DND-41 (cell line): ENCODE measurements around the gene NUP37.

Experiments
- EZH2 ChIP-seq: IDR thresholded peaks from 3 replicates; pipeline ENCODE4 v1.6.1; 2012; ENCODE audit warnings: borderline replicate concordance, low read depth, mild to moderate bottlenecking, moderate library complexity, low read length, inconsistent platforms; ENCODE audit not compliant: severe bottlenecking
- TF ChIP-seq, protein P1 (sequence below): IDR thresholded peaks from 2 replicates; pipeline ENCODE4 v1.5.1; 2012; ENCODE audit warnings: borderline replicate concordance, low read length, moderate library complexity, mild to moderate bottlenecking; ENCODE audit not compliant: poor library complexity, severe bottlenecking; ENCODE audit errors: extremely low read depth

DNA sequence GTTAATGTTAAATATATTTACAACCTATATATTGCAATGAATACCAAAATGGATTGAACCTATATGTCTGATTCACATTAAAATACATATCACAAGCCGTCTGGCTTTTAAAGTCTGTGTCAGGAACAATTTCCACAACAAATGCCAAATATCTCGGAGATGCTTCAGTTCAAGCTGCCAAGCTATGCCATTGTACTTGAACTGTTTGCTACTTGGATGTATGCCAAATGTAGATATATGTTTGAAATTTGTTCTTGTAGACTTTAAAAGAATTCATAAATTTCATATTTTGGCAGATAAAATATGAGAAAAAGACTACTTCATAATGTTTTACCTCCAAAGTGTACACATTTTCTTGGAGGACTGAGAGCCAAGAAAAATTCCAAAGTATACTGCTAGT lies 95.1 kb downstream of the NUP37 start:
- TF ChIP-seq, protein P1, sequence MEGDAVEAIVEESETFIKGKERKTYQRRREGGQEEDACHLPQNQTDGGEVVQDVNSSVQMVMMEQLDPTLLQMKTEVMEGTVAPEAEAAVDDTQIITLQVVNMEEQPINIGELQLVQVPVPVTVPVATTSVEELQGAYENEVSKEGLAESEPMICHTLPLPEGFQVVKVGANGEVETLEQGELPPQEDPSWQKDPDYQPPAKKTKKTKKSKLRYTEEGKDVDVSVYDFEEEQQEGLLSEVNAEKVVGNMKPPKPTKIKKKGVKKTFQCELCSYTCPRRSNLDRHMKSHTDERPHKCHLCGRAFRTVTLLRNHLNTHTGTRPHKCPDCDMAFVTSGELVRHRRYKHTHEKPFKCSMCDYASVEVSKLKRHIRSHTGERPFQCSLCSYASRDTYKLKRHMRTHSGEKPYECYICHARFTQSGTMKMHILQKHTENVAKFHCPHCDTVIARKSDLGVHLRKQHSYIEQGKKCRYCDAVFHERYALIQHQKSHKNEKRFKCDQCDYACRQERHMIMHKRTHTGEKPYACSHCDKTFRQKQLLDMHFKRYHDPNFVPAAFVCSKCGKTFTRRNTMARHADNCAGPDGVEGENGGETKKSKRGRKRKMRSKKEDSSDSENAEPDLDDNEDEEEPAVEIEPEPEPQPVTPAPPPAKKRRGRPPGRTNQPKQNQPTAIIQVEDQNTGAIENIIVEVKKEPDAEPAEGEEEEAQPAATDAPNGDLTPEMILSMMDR, result no peak
- no peak for TF ChIP-seq EZH2
